HTR-8/SVneo (cell line): Measurements from ENCODE around the gene GTF2H2C.
"Not testable (repeated sequence)": the region's sequence is repeated elsewhere in the genome, so short reads cannot be mapped to it uniquely, and the experiment has no call there.

Experiments used
- DNase-seq: peaks from one replicate; pipeline ENCODE4 v3.0.0; 2011; ENCODE audit warnings: low spot score, mixed read lengths; ENCODE audit not compliant: insufficient read length
- FAIRE-seq: peaks from 2 replicates; lab custom pipeline; 2011; peaks lifted over from hg19 to GRCh38; lab: Jason Lieb, UNC

GTF2H2C gene

DNA sequence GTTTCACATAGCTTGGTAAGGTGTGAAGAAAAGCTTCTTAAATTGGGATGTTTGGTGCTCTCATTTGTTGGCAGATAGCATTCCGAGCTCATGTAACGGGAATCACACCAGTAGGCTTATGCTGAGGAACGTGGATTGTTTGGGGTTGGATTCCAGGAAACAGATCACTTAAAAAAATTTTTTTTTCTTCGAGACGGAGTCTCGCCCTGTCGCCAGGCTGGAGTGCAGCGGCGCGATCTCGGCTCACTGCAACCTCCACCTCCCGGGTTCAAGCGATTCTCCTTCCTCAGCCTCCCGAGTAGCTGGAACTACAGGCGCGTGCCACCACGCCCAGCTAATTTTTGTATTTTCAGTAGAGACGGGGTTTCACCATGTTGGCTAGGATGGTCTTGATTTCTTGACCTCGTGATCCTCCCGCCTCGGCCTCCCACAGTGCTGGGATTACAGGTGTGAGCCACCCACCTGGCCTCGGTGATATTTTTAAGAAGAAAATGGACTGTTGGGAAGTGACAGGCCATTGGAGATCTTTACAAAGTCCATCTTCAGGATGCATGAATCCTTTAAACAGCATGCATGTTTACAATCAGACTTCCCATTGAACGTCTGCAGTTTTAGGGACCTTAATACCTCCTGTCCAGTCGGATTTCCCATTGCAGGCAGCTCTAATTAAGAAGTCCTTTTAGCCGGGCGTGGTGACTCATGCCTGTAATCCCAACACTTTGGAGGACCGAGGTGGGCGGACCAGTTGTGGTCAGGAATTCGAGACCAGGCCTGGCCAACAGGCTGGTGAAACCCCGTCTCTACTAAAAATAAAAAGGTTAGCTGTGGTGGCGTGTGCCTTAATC is 818 bp downstream of the GTF2H2C start:
- not testable (repeated sequence) for DNase-seq, FAIRE-seq

DNA sequence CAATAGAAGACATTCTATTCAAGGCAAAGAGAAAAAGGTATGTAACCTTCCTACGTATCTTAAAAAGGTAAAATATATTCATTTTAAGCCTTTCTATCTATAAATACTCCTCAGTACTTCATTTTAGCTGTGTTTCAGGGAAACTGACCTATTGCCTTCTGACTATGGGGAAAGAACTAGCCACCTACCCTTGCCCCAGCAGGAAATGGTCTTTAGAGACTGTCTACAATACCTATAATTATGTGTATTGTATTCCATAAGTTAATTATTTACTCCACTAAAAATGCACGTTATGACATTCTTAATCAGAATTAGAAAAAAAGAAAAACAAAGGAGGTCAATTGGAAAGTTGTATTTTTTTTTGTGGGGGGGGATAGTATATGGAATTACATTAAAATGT is 6.2 kb downstream of the GTF2H2C start:
- DNase-seq, FAIRE-seq: not testable (repeated sequence)

DNA sequence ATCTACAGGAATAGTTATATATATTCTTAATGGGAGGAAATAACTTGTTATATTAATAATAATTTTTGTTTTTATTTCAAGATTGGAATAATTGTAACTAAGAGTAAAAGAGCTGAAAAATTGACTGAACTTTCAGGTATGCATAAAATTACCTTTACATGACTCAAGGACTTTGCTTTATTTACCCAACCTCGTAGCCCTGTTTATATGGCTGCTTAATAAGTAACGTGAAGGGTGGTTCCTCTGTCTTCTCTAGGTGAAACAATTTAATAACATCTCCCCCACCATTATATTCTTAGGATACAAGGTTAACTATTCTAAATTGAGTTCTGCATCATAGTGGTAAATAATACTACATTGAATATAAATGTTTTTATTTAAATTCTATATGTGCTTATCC is 8.1 kb downstream of the GTF2H2C start:
- not testable (repeated sequence) for FAIRE-seq, DNase-seq

DNA sequence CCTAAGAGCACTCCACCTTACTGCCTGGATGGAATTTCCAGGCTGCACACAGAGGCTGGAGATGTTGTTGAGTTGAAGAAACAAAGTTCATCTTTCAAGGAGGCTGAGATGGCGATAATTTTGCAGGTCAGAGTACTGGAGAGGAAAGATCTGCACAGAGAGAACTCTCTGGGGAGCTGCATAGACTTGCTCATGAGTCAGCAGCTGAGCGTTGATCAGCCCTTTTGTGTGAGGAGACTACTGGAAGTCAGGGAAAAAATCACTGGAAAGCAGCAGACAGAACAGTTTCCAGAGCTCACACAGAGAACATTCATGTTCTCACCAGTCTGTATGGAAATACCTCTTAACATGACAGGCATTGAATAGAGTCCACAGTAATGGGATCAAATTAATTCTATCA is 23.4 kb downstream of the GTF2H2C start:
- DNase-seq, FAIRE-seq: not testable (repeated sequence)

DNA sequence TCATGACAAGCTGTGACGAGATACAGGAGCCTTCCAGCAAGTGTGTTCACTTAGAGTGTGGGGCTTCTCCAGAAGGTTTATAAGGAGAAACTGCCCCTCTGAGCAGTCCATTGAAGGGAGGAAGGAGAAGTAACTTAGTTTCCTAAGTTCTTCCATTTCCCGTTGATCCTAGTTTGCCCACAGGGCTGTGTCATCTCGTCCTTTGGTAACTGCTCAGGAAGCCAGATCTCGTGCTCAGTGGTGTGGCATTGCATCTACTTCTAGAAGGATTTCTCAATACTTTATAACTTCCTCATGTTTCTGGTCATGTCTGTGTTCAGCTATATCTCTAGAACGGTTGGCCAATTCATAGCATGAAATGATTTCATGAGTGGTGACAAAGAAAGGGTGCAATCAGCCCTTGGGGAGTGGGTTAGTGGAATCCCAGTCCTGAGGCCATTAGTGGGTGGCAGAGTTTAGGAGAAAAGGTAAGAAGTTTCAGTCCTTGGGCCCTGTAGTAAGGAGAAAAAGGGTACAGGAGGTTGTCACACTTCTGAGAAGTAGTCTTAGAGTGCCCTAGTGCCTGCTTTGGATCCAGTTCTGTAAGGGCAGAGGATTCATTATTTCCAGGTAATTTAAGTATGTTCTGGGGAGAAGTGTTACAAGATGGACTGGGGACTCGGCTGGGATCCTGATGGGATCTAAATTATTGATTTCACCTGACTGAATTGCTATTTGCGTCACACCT is 36.3 kb downstream of the GTF2H2C start:
- FAIRE-seq, DNase-seq: not testable (repeated sequence)

DNA sequence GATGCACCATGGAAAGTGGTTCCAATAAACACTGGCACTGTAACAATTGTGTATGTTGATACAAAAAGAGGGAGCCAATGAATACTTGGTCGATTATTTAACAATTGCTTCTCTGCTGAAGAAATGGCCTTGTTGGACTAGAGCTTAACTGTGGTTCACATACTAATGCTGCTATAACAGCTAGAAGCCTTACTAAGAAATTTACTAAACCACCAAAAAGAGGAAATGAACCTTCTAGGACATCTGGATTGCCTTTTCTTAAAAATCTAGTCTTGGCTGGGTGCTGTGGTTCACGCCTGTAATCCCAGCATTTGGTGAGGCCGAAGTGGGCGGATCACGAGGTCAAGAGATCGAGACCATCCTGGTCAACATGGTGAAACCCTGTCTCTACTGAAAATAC is 42.0 kb downstream of the GTF2H2C start:
- not testable (repeated sequence) for DNase-seq, FAIRE-seq

DNA sequence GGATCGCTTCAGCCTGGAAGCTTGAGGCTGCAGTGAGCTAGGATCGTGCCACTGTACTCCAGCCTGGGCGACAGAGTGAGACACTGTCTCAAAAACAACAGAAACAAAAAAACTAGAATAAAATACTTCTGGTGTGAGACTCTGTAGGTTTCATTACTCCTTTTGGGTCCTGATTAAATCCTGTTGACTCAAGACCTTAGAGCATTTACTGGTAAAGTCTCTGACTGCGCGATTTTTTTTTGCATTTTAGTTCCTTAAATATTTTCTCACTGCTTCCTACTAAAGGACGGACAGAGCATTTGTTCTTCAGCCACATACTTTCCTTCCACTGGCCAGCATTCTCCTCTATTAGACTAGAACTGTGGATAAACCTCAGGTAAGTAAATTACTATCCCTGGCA is 46.8 kb downstream of the GTF2H2C start:
- DNase-seq, FAIRE-seq: not testable (repeated sequence)

DNA sequence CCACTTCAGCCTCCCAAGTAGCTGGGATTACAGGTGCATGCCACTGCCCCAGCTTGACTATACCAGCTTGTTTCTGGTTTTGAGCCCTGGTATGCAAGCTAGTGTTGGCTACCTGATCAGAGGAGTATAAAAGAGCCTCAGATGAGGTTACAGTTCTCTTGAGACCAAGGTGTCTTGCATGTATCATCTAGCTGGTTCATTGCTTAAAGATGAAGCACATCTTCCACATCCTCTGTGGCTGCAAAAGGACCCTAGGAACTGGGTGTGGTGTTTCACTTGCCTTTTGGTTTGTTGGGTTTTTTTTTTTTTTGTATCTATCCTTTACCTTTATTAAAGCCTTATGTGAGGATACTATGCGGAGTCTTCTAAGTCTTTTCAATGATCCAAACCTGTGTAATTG is 47.8 kb downstream of the GTF2H2C start:
- FAIRE-seq, DNase-seq: not testable (repeated sequence)

DNA sequence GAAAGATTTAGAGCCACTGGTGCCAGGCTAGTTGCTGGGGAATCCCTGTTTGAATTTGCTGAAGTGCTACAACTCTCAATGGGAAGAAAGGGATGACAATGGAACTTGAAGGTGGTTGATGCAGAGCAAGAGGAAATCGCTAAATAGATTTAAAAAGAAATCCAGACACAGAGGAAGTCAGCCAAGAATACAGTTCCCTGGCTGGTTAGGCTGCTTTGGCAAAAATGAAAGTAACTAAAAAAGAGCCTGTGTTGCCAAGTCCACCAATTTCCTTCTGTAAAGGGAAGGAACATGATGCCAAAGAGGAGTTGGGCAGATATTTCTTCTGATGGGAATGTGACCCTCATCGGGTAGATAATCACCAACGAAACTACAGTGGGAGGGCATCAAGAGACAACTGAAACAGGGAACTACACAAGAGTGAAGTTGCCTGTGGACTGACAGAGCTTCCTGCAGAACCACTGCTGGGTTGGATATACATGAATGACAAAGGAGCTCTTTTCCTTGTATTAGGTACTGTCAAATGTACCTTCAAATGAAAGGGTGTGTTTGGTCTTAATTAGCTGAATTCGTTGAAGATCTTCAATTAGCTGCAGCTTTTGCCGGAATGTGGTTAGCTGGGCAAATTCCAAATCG is 49.0 kb downstream of the GTF2H2C start:
- FAIRE-seq, DNase-seq: not testable (repeated sequence)

DNA sequence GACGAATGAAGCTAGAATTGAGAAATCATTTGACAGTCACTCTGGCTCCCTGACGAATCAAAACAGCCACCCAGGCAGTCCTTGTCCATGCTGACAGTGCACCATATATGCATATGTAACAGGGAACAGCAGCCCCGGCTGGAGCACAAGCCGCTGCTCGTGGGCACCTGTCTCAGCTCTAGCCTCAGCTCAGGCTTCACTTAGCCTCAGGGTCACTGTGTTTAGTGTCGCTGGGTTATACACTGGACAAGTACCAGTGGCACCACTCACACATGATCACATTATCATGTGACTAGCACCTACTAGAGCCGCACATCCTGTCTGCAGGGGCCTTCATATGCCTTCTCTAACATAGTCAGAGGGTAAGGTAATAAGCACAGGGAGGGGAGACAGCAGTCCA is 54.9 kb downstream of the GTF2H2C start:
- not testable (repeated sequence) for DNase-seq, FAIRE-seq

DNA sequence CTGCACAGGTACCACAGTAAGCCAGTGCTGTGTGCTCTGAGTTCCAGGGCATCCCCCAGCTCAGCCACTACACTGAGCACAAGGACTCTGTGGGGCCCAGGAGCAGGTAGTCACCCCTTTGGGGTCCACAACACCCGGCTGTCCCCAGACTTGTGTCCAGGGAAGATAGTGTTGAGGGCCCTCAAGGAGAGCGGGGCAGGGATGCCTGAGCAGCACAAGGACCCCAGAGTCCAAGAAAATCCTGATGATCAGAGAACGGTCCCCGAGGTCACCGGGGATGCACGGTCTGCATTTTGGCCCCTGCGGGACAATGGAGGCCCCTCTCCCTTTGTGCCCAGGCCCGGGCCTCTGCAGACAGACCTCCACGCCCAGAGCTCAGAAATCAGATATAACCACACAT is 71.9 kb downstream of the GTF2H2C start:
- FAIRE-seq, DNase-seq: not testable (repeated sequence)
